GM18861 (cell line): Measurements from ENCODE around the gene CENPQ.

ENCODE experiments used
- ATAC-seq: cut with Tn5 transposase; IDR thresholded peaks from one replicate; pipeline ENCODE4 v1.9.1; 2021; ENCODE audit not compliant: unreplicated experiment

The CENPQ gene

DNA sequence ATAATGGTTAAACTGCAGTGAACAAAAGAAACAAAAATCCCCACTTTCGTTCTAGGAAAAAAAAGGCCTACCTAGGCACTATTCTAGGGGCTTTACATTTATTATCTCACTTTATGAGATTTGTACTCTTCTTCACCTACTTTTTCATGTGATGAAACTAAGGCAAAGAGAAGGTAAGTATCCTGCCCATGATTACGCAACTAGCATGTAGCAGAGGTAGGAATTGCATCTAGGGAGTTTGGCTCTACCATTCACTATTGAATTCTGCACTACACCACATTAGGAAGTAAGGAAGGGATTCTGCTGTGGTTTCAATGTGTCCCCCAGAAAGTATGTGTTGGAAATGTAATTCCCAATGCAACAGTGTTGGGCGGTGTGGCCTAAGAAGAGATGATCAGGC, 75.9 kb downstream of the CENPQ start:
- ATAC-seq: no peak

DNA sequence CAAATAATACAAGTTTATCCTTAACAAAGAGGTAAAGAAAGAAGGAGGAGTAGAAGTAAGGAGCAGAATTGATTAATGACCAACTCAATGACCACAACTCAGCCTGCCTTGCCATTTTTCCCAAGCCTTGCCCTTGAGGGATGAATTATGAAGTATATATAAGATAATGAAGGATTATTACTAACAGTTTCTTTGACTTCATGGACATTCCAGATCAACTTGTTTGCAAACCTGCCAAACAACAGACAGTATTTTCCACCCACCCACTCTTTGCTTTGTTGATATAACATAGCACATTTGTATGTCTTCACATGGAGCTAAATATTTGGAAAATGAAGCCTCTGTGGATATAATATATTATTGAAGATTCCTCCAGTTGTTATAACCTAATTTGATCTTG, 77.4 kb downstream of the CENPQ start:
- ATAC-seq: no peak

DNA sequence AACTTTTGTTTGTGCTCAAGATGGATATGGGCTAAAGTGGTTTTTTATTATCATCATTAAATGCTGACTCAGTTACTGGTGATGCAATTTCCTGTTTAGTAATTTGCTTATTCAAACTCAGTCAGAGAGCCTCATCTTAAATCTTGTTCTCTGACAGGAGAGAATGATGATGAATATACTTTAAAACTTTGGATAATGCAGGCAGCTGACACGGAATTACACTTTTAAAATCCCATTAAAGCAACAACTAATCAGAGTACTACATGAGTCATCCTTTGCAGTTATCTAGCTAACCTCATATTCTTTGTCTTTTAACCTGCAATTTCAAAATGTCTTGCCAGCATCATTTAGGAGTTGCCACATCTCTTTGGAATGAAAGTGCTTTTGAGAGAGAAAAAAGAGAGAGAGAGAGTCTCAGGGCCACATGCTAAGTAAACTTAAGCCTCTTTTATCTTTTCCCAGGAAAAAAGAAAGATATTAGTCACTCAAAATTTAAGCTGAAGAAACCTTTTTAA, 78.1 kb downstream of the CENPQ start:
- no peak for ATAC-seq

DNA sequence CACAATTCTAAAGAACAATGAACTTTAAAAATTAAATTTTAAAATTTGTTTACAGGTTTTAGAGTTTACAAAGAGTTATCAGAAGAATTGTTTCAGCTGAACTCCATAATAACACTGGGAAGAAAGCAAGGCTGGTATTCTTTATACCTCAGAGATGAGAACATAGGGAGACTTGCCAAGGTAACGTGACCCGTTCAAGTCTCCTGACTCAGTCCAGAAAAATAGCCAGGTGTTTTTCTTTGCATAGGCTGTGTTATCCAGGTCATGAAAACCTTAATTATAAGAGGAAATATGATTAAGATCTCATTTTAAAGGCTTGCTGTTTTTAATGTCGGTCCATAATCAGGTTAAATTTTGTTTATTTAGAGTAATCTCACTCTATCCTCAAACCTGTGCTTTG, 78.8 kb downstream of the CENPQ start:
- ATAC-seq: no peak
